GM19193 (cell line): ENCODE measurements around the gene PDF.

Experiments used
- POLR2A ChIP-seq: IDR thresholded peaks from 4 replicates; pipeline ENCODE4 v1.6.1; 2011; ENCODE audit not compliant: insufficient read depth, insufficient read length; ENCODE audit errors: extremely low read depth

PDF gene

GRCh38 chr16:69324585-69325253 is 5.7 kb downstream of the PDF start:
- no peak for TF ChIP-seq POLR2A

DNA sequence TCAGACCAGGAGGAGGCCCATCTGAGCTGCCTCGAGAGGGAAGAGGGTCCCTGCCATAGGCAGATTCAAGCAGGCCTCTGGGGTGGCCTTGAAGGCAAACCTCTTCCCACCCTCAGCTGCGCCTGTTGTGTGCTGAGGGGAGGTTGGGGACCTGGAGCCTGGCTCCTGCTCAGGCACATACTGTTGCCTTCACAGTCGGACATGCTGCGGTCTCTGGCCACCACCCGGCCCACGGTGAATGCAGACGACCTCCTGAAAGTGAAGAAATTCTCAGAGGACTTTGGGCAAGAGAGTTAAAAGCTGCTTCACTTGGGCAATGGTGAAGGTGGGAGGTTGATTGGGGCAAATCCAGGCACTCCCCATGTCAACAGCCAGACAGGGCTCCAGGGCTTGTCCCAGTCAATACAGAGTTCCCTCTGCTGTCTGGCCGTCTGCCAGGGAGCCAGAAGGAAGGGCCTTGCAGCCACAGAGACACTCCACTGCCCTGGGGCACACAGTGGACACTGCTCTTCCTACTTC is 6.3 kb downstream of the PDF start:
- TF ChIP-seq POLR2A, result no peak

DNA sequence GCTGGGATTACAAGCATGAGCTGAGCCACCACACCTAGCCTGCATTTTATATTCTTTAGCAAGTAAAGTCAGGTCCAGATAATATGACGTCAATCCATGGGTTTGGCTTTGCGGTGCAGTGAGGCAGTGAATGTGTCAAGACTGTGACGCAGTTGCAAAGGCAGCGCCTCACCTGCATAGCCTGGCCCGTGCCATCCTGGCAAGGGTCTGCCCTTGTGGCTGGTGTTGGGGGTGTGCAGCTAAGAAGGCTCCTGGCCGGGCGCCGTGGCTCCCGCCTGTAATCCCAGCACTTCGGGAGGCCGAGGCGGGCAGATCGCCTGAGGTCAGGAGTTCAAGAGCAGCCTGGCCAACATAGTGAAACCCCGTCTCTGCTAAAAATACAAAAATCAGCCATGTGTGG is 7.0 kb downstream of the PDF start:
- no peak for TF ChIP-seq POLR2A

DNA sequence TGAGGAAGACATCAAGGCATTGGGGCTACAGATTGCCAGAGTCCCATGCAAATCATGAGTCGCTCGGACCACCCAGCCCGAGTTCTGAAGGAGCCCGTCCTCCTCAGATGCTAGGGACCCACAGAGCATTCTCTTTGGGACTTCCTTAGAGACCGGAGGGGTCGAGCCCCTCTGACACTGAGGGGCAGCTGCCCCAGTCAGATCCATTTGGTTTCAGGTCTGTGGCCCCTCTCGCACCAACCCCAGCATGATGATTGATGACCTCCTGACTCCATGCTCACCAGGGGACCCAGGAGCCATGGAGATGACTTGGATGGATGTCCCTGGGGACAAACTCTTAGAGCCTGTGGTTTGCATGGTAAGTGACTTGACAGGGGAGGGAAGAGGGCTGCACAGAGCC is 8.0 kb downstream of the PDF start:
- no peak for TF ChIP-seq POLR2A

DNA sequence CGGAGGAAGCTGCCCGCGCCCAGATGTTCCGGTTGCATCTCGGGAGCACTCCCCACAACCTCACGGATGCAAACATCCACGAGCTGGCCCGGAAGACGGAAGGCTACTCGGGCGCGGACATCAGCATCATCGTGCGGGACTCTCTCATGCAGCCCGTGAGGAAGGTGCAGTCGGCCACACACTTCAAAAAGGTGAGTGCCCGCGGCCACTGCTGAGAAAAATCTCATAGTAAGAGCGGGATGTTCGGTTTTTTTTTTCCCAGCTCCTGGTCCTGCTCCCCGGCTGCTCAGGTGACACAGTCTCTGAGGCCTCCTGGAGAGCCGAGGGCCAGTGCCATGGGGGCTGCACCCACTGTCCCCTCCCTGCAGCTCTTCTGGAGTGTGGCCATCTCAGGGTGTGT is 9.3 kb downstream of the PDF start:
- TF ChIP-seq POLR2A, result no peak

DNA sequence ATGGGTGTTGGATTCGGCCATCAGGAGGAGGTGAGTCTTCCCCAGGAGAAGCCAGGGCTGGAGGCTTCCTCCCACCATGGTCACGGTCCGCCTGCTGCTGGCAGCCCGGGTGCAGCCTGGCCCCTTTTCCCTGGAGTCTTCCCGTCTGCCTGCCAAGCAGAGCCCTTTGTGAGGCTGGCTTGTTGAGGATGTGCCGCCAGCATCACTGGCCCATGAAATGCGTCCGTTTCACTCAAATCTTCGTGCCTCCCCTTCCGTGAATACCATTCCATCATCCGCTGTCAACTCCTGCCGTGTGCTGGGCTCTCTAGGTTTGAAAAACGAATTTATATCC is 9.7 kb downstream of the PDF start:
- no peak for TF ChIP-seq POLR2A

- TF ChIP-seq POLR2A, result no peak
These were observed 10.3 kb downstream of the PDF start for GRCh38 chr16:69319826-69320739.

- no peak for TF ChIP-seq POLR2A
These were observed 11.0 kb downstream of the PDF start for GRCh38 chr16:69319381-69319780.

- TF ChIP-seq POLR2A, result no peak
These were observed 11.5 kb downstream of the PDF start for GRCh38 chr16:69318911-69319289.

DNA sequence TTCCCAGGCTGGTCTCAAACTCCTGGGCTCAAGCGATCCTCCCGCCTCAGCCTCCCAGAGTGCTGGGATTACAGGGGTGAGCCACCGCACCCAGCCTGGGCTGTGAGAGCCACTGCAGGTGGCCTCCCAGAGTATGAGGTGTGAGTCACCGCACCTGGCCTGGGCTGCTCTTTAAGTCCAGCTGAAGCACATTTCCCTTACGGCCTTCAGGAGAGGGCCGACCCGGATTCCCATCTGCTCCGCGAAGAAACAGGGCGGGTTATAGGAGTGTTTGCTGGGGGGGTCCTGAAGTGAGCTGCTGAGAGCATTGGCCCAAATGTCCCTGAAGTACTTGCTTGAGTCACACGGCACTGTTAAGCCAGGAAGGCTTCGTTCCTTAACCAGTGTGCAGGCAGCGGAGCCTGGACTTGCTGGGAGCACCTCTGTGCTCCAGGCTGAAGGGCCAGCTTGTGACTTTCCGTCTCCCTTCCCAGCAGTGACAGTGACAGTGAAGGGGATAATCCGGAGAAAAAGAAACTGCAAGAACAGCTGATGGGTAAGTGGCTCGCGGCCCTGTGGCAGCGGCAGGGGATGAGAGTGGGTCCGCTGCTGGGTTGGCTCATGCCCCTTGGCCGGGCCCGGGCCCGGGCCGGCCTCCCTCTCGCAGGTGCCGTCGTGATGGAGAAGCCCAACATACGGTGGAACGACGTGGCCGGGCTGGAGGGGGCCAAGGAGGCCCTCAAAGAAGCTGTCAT is 12.0 kb downstream of the PDF start:
- no peak for TF ChIP-seq POLR2A

GRCh38 chr16:69316595-69317034 is 13.8 kb downstream of the PDF start:
- no peak for TF ChIP-seq POLR2A

DNA sequence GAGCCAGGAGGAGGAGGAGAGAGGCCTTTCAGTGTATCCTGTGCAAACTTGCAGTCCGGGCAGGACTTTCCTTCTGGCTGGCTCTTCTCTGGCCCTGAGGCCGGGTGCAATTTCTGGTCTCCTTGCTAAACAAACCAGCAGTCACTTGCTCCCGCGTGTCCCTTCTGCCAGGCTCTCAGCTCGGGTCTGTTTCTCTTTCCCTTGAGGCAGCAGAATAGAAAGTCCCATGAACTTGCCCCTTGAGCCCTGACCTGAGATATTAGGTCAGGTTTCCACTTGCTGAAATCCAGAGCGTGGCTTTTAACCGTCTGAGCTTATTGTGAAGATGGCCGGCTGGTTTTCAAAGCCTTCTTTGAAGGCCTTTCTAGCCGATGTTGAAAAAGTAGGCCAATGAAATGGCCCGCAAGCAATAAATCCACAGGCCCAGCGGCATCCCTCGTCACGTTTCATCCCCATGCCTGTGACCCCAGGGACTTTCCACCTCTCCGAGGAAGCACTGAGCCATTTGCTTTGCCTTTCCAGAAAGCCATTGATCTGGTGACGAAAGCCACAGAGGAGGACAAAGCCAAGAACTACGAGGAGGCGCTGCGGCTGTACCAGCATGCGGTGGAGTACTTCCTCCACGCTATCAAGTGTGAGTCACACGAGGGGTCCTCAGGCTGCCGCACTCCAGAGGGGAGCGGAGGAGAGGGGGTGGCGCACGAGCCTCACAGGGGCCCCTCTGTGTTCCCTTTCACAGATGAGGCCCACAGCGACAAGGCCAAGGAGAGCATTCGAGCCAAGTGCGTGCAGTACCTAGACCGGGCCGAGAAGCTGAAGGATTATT is 14.7 kb downstream of the PDF start:
- no peak for TF ChIP-seq POLR2A

GRCh38 chr16:69314534-69314933 is 15.9 kb downstream of the PDF start:
- no peak for TF ChIP-seq POLR2A

DNA sequence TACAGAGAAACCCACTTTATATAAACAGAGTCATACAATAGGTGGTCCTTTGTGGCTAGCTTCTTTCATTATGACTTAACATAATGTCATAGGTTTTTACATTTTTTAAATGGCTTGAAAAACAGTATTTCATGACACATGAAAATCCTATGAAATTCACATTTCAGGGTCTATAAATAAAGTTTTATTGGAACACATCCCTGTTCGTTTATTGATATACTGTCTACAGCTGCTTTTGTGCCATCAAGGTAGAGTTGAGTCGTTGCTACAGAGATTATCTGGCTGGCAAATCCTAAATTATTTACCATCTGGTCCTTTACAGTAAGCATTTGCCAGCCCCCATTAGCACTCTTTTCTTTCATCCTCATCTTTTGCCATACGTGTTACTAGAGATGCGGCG is 16.9 kb downstream of the PDF start:
- TF ChIP-seq POLR2A, result no peak
